ENCODE results near the gene TFAP2A.

The TFAP2A gene

DNA sequence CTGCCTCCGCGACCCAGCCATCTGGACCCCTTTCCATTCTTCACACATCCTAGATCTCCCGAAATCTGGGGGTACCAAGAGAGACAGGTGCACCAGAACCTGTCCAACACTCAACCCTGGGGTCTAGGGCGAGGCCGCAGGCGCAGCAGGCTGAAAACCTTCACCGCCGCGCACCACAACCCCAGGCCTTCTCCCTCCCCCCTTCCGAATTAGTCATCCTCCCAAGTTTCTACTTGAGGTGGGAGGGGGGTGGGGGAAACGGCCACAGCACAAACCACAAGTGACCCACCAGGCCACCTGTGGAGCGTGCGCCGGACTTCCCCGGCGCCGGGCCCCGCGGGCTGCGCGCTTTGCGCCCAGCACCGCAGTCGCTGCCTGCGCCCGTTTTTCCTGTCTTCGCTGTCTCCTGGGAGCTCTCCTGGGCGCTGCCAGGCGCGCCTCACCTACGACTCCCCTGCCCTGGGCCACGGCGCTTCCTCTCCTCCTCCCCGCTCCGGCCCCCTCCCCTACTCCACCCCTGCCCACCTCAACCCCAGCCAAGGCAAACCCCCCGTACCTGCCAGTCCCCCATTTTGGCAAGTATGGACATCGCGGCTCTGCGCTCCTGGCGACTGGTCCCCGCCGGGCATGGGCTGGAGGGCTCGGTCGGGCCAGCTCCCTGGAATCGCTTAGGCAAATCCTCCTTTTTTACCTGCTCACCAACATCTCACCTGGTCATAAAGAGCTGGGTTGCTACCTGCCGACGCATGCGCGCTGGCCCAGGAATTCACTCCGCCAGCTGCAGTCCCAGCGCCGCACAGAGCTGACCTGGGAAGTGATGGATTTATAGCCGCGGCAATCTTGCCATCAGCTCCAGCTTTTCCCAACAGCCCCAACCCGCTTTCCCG, 4.2 kb upstream of the TFAP2A start (continued):
- TF ChIP-seq, protein P1, sequence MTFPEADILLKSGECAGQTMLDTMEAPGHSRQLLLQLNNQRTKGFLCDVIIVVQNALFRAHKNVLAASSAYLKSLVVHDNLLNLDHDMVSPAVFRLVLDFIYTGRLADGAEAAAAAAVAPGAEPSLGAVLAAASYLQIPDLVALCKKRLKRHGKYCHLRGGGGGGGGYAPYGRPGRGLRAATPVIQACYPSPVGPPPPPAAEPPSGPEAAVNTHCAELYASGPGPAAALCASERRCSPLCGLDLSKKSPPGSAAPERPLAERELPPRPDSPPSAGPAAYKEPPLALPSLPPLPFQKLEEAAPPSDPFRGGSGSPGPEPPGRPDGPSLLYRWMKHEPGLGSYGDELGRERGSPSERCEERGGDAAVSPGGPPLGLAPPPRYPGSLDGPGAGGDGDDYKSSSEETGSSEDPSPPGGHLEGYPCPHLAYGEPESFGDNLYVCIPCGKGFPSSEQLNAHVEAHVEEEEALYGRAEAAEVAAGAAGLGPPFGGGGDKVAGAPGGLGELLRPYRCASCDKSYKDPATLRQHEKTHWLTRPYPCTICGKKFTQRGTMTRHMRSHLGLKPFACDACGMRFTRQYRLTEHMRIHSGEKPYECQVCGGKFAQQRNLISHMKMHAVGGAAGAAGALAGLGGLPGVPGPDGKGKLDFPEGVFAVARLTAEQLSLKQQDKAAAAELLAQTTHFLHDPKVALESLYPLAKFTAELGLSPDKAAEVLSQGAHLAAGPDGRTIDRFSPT (tag by site-specific recombination; IDR thresholded peaks at IDR 0.05) = peak; percentile 52; the same call in 1 of the 2 replicates
- TF ChIP-seq ZNF366 (tag by site-specific recombination; conservative IDR thresholded peaks at IDR 0.05) = no peak
- no peak for TF ChIP-seq ZNF292 (tag by site-specific recombination; IDR thresholded peaks at IDR 0.05; ENCODE audit: borderline replicate concordance, low read depth)
- peak; percentile 22; the same call in 1 of the 2 replicates for TF ChIP-seq ZNF335 (tag by site-specific recombination; conservative IDR thresholded peaks at IDR 0.05)
- no peak for TF ChIP-seq ZNF221 (tag by site-specific recombination; IDR thresholded peaks at IDR 0.05; ENCODE audit: borderline replicate concordance)
- TF ChIP-seq GLIS2 (tag by site-specific recombination; IDR thresholded peaks at IDR 0.05) = 0 out of 2 replicates have a peak, but pooled peaks have one; percentile 14
- TF ChIP-seq ZEB2 (tag by site-specific recombination; IDR thresholded peaks at IDR 0.05) = 0 out of 2 replicates have a peak, but pooled peaks have one; percentile 11
- no peak for TF ChIP-seq ZNF16 (tag by site-specific recombination; IDR thresholded peaks at IDR 0.05; ENCODE audit: low read depth)
- 0 out of 2 replicates have a peak, but pooled peaks have one; percentile 40 for TF ChIP-seq ZNF341 (tag by site-specific recombination; IDR thresholded peaks at IDR 0.05; ENCODE audit: low read depth)
- TF ChIP-seq FEZF1 (tag by site-specific recombination; IDR thresholded peaks at IDR 0.05) = peak; percentile 31; the same call in 1 of the 2 replicates
- TF ChIP-seq ZBTB8A (tag by site-specific recombination; IDR thresholded peaks at IDR 0.05) = peak; percentile 92
- TF ChIP-seq GLIS1 (tag by site-specific recombination; IDR thresholded peaks at IDR 0.05) = peak; percentile 14; the same call in 1 of the 2 replicates
- TF ChIP-seq, protein P2, sequence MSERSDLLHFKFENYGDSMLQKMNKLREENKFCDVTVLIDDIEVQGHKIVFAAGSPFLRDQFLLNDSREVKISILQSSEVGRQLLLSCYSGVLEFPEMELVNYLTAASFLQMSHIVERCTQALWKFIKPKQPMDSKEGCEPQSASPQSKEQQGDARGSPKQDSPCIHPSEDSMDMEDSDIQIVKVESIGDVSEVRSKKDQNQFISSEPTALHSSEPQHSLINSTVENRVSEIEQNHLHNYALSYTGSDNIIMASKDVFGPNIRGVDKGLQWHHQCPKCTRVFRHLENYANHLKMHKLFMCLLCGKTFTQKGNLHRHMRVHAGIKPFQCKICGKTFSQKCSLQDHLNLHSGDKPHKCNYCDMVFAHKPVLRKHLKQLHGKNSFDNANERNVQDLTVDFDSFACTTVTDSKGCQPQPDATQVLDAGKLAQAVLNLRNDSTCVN (tag by site-specific recombination; optimal IDR thresholded peaks at IDR 0.05) = peak; percentile 47

DNA sequence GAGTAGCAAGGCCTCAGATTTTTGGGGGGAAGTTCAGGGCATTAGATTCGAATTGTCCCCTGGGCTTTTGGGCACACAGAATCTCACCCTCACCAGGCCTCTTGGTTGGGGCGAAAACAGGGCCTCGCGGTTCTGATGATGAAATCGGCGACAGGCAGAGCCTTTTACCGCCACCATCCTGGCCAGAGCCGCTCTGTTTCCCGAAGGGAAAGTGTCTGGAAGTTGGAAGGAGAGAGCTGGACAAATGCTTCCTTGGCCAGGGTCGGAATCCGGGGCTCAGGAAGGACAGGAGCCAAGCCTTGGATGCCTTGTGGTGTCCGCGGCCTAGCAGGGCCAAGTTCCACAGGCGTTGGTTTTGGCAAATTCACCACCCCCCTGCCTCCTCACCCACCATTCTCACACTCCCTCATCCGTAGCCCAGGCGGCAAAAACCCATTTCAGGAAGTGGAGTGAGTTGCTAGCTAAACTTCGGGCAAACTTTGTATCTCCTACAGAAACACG, 3.5 kb upstream of the TFAP2A start:
- peak overlapping the region; percentile 79; the same call in 1 of the 2 replicates for H3K27ac ChIP-seq (ENCODE audit: extremely low read depth, low read depth, low read length)
- CTCF ChIA-PET = interaction anchor here (0.7 to 3.8 kb wide), 2 partner anchors 11 to 377 kb away, joined by 4 to 23 read pairs; no protein-coding TSS in a partner anchor
- TF ChIP-seq, protein P3, sequence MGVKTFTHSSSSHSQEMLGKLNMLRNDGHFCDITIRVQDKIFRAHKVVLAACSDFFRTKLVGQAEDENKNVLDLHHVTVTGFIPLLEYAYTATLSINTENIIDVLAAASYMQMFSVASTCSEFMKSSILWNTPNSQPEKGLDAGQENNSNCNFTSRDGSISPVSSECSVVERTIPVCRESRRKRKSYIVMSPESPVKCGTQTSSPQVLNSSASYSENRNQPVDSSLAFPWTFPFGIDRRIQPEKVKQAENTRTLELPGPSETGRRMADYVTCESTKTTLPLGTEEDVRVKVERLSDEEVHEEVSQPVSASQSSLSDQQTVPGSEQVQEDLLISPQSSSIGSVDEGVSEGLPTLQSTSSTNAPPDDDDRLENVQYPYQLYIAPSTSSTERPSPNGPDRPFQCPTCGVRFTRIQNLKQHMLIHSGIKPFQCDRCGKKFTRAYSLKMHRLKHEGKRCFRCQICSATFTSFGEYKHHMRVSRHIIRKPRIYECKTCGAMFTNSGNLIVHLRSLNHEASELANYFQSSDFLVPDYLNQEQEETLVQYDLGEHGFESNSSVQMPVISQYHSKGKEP (tag by site-specific recombination; IDR thresholded peaks at IDR 0.05) = no peak
- TF ChIP-seq ZNF335 (tag by site-specific recombination; conservative IDR thresholded peaks at IDR 0.05) (no peak), ZNF114 (tag by site-specific recombination; IDR thresholded peaks at IDR 0.05) (no peak), ZNF843 (tag by site-specific recombination; IDR thresholded peaks at IDR 0.05) (no peak), ZNF571 (tag by site-specific recombination; IDR thresholded peaks at IDR 0.05) (no peak), ZNF146 (tag by site-specific recombination; IDR thresholded peaks at IDR 0.05) (no peak), ZNF132 (tag by site-specific recombination; IDR thresholded peaks at IDR 0.05; ENCODE audit: borderline replicate concordance) (no peak), ZNF830 (tag by site-specific recombination; IDR thresholded peaks at IDR 0.05; ENCODE audit: low read depth) (no peak), ZNF548 (tag by site-specific recombination; IDR thresholded peaks at IDR 0.05) (no peak), KLF7 (tag by site-specific recombination; IDR thresholded peaks at IDR 0.05; ENCODE audit: borderline replicate concordance) (no peak), ZNF529 (tag by site-specific recombination; IDR thresholded peaks at IDR 0.05; ENCODE audit: insufficient replicate concordance) (no peak), ZNF629 (tag by site-specific recombination; IDR thresholded peaks at IDR 0.05) (no peak), ZNF600 (tag by site-specific recombination; IDR thresholded peaks at IDR 0.05) (no peak)
- TF ChIP-seq, protein P4, sequence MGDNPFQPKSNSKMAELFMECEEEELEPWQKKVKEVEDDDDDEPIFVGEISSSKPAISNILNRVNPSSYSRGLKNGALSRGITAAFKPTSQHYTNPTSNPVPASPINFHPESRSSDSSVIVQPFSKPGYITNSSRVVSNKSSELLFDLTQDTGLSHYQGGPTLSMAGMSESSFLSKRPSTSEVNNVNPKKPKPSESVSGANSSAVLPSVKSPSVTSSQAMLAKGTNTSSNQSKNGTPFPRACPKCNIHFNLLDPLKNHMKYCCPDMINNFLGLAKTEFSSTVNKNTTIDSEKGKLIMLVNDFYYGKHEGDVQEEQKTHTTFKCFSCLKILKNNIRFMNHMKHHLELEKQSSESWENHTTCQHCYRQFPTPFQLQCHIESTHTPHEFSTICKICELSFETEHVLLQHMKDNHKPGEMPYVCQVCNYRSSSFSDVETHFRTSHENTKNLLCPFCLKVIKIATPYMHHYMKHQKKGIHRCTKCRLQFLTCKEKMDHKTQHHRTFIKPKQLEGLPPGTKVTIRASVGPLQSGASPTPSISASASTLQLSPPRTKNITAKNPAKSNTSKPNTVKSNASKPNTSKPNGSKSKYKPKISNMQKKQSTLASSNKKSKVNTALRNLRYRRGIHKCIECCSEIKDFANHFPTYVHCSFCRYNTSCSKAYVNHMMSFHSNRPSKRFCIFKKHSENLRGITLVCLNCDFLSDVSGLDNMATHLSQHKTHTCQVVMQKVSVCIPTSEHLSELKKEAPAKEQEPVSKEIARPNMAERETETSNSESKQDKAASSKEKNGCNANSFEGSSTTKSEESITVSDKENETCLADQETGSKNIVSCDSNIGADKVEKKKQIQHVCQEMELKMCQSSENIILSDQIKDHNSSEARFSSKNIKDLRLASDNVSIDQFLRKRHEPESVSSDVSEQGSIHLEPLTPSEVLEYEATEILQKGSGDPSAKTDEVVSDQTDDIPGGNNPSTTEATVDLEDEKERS (tag by site-specific recombination; IDR thresholded peaks at IDR 0.05) = no peak

More for the DNA sequence above, 3.5 kb upstream of the TFAP2A start:
- H3K4me3 ChIP-seq (ENCODE audit: low read depth, low read length) = peak overlapping the region; percentile 54
- peaks cover 10% of the 10 kb centered on the region; the same call in 1 of the 2 replicates for H3K4me1 ChIP-seq (ENCODE audit: control insufficient read depth, insufficient read depth, low read length)
- POLR2A ChIA-PET = interaction anchor here (0.5 to 2.8 kb wide), 3 partner anchors 8 to 112 kb away, joined by 3 to 37 read pairs (median 22); no protein-coding TSS in a partner anchor
- H3K9me3 ChIP-seq (ENCODE audit: control insufficient read depth, insufficient read depth, low read depth, low read length) = no peaks in the 10 kb centered on the region
- no peaks in the 10 kb centered on the region for H3K36me3 ChIP-seq (ENCODE audit: control insufficient read depth in 2 of 2, insufficient read depth in 1 of 2, low read length in 2 of 2)

All from HEK293 (cell line).